ENCODE data around the gene ANKRD9. TPM values are rescaled to one million over a fixed set of nuclear protein-coding genes. Genes with fewer than 3 reads are reported as not detected.

ANKRD9 gene
- total and polyA plus RNA-seq, 8 donors: 5.3 to 357 (median 27.0) TPM

DNA sequence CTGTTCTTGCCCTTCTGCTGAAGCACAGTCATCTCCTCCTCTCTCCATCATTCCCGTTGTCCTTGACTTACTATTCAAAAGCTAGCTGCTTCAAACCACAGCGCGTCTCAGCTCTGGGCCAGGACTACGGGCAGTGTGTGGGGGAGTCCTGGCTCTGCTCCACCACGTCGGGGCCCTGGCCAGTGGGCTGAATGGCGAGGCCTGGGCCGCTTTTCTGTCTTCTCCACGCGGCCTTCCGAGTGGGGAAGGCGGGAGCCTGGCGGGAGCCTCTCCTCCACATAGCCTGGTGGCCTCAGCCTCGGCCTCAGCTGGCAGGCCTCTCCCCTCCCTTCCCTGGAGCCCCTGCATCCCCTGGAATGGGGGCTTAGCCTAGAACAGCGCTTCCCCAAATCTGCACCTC lies 16.5 kb downstream of the ANKRD9 start:
- TF ChIP-seq EP300 (IDR thresholded peaks at IDR 0.05) (no peak), POLR2A (IDR thresholded peaks at IDR 0.05) (no peak), CTCF (IDR thresholded peaks at IDR 0.05) (no peak), POLR2AphosphoS5 (IDR thresholded peaks at IDR 0.05) (no peak)
- Histone ChIP-seq H3K4me3 (no peak overlapping the region), H3K27ac (no peak overlapping the region), H3K36me3 (peaks cover 2 to 33% (median 26%) of the 10 kb centered on the region in 4 donors), H3K27me3 (no peaks in the 10 kb centered on the region), H3K9me3 (no peaks in the 10 kb centered on the region), H3K4me1 (no peaks in the 10 kb centered on the region)
- intact Hi-C loops (cut with DNase I; ENCODE audit: low total_unique reads): no loop called here
- DNase-seq: no peak
- WGBS, 5 donors: 91 to 95% (median 94%) methylated on average over 9 to 15 of the region's 15 CpGs

DNA sequence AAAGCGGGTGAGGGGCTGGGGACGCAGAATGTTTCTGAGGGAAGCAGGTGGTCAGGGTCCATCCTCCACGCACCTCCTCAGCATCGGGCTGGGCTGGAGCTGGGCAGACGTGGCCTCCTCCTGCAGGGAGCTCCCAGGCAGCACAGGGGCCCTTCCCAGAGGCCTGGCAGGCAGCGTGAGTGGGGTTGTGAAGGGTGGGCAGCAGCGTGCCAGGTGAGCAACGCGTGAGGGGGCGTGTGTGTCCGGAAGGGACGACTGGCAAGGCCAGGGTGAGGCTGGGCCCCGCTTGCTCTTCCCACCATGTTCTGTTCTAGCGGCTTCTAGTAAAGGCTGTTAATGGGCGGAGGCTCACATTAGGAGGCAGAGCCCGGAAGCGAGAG lies 17.1 kb downstream of the ANKRD9 start:
- no peak overlapping the region for H3K4me3 ChIP-seq
- no peak for DNase-seq
- no peak overlapping the region for H3K27ac ChIP-seq
- H3K36me3 ChIP-seq: peaks cover 0 to 27% (median 20%) of the 10 kb centered on the region in 4 donors
- TF ChIP-seq EP300 (IDR thresholded peaks at IDR 0.05) (no peak), POLR2AphosphoS5 (IDR thresholded peaks at IDR 0.05) (no peak), CTCF (IDR thresholded peaks at IDR 0.05) (no peak), POLR2A (IDR thresholded peaks at IDR 0.05) (no peak)
- WGBS, 5 donors: 91 to 96% (median 95%) methylated on average over 16 to 17 of the region's 17 CpGs
- H3K9me3 ChIP-seq: no peaks in the 10 kb centered on the region
- intact Hi-C loops (cut with DNase I; ENCODE audit: low total_unique reads): no loop called here
- H3K27me3 ChIP-seq: no peaks in the 10 kb centered on the region
- peaks cover 0 to under 1% (median 0%) of the 10 kb centered on the region in 4 donors for H3K4me1 ChIP-seq

DNA sequence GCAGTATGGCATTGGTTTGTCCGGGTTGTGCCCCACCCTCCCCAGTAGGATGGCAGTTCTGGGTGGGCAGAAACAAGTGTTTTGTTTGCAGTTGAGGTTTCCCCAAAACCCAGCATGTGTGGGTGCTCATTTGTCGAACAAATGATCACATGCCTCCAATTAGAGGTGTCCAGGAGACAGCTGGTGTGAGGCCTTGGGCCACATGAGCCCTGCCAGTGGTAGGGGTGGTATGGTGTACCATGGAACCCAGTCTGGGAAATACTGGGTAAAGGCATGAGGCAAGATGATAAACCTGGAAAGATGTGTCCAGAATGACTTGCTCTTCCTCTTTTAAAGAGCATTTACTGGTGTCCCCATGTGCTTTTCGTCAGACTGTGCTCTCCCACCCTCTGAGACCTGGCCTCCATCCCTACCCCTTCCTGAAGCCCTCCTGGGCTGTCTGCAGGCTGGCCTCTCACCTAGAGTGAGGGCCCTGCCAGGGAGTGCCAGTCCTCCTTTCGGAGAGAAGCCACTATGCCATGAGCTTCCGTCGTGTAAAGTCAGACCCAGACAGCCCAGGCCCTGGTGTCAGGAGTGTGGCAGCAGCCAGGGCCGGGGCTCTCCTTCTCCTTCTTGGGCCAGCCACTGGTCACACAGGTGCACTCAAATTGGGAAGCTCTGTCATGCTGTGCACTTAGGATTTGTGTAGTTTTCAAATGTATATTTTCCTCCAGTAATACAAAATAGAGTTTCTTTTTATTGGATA lies 17.6 kb downstream of the ANKRD9 start:
- Histone ChIP-seq H3K36me3 (peaks cover 0 to 22% (median 15%) of the 10 kb centered on the region in 4 donors), H3K27me3 (no peaks in the 10 kb centered on the region), H3K4me1 (peaks cover 0 to 5% (median 2%) of the 10 kb centered on the region in 4 donors), H3K4me3 (no peak overlapping the region), H3K9me3 (no peaks in the 10 kb centered on the region), H3K27ac (no peak overlapping the region)
- no peak for DNase-seq
- intact Hi-C loops (cut with DNase I; ENCODE audit: low total_unique reads): no loop called here
- WGBS, 5 donors: 87 to 94% (median 92%) methylated on average over 6 to 7 of the region's 7 CpGs
- no peak for TF ChIP-seq CTCF (IDR thresholded peaks at IDR 0.05)
- TF ChIP-seq EP300 (IDR thresholded peaks at IDR 0.05): no peak
- no peak for TF ChIP-seq POLR2A (IDR thresholded peaks at IDR 0.05)
- no peak for TF ChIP-seq POLR2AphosphoS5 (IDR thresholded peaks at IDR 0.05)

- 75 to 90% (median 90%) methylated on average over 3 of the region's 3 CpGs for WGBS, 5 donors
- H3K27ac ChIP-seq: no peak overlapping the region
- H3K4me1 ChIP-seq: peaks cover 0 to 11% (median 4%) of the 10 kb centered on the region in 4 donors
- TF ChIP-seq POLR2AphosphoS5 (IDR thresholded peaks at IDR 0.05) (no peak), POLR2A (IDR thresholded peaks at IDR 0.05) (no peak), CTCF (IDR thresholded peaks at IDR 0.05) (no peak), EP300 (IDR thresholded peaks at IDR 0.05) (no peak)
- H3K9me3 ChIP-seq: no peaks in the 10 kb centered on the region
- H3K36me3 ChIP-seq: peaks cover 0 to 16% (median 10%) of the 10 kb centered on the region in 4 donors
- H3K27me3 ChIP-seq: no peaks in the 10 kb centered on the region
- intact Hi-C loops (cut with DNase I; ENCODE audit: low total_unique reads): no loop called here
- DNase-seq: no peak
- no peak overlapping the region for H3K4me3 ChIP-seq
Observed at GRCh38 chr14:102491366-102491765, 18.2 kb downstream of the ANKRD9 start.

Measured in stomach (tissue), 9 donors.